HepG2 (cell line): ENCODE measurements around the gene GPX7. TPM values are rescaled to one million over a fixed set of nuclear protein-coding genes. Genes with fewer than 3 reads are reported as not detected.

Experiments used
- ATAC-seq: fragments of 200-7000 bp; cut with Tn5 transposase; 3 replicates; pipeline ENCODE4 v1.9.1; 2020; ENCODE audit warnings: mild to moderate bottlenecking, moderate library complexity
- BruUV-seq: library from RNA; stranded (reverse); fragments of 400-500 nt; replicated peaks from 2 replicates; lab custom pipeline; 2021; lab: Mats Ljungman, UMichigan
- CTCF ChIA-PET: fragments of 300-600 bp; formaldehyde crosslinking; extraction: SDS; loops from one replicate; lab custom pipeline; 2021; ENCODE audit warnings: low total read pairs, inconsistent platforms, low intra/inter-chr PET ratio; lab: Yijun Ruan, JAX
- POLR2A ChIA-PET: fragments of 350-600 bp; sonication (Branson Sonifier 250); formaldehyde crosslinking; loops from one replicate; lab custom pipeline; 2020; ENCODE audit warnings: antibody characterized with exemption, inconsistent platforms; lab: Yijun Ruan, JAX
- DNase-seq: peaks from one replicate; pipeline ENCODE4 v3.0.0-alpha.2; 2015; ENCODE audit warnings: low spot score
- FAIRE-seq: peaks from 3 replicates; lab custom pipeline; 2011; peaks lifted over from hg19 to GRCh38; lab: Jason Lieb, UNC
- H2AFZ ChIP-seq: one replicate; pipeline ENCODE4 v1.6.1; 2011; ENCODE audit warnings: low read length, inconsistent platforms
- H3K27ac ChIP-seq: fragments of 300-600 bp; 3 replicates; pipeline ENCODE4 v1.8.0; 2011; ENCODE audit warnings: mixed run types, mild to moderate bottlenecking, mixed read lengths, low read length, inconsistent platforms; ENCODE audit not compliant: insufficient read depth; ENCODE audit errors: extremely low read length
- H3K27me3 ChIP-seq, 2 experiments: fragments of 200-600 bp in 1 of 2; 2 replicates in 1 of 2; 3 replicates in 1 of 2; pipeline versions ENCODE4 v1.6.0 to v1.8.0; 2011; ENCODE audit warnings: low read length in 2 of 2, mild to moderate bottlenecking in 2 of 2, moderate library complexity in 2 of 2, inconsistent platforms in 1 of 2; ENCODE audit not compliant: insufficient read depth in 2 of 2, control insufficient read depth in 1 of 2
- H3K36me3 ChIP-seq, 2 experiments: fragments of 200-600 bp in 1 of 2; replicated peaks in 1 of 2; 2 replicates in 1 of 2; 3 replicates in 1 of 2; pipeline versions ENCODE4 v1.5.1 to v1.8.0; 2011; ENCODE audit warnings: low read length in 2 of 2, inconsistent platforms in 1 of 2; ENCODE audit not compliant: insufficient read depth in 2 of 2, control insufficient read depth in 1 of 2
- H3K4me1 ChIP-seq: 2 replicates; pipeline ENCODE4 v1.5.1; 2012; ENCODE audit warnings: low read length, inconsistent platforms; ENCODE audit not compliant: insufficient read depth
- H3K4me2 ChIP-seq: 2 replicates; pipeline ENCODE4 v1.6.0; 2011; ENCODE audit warnings: low read depth, low read length, inconsistent platforms
- H3K4me3 ChIP-seq, 3 experiments: fragments of 200-600 bp in 1 of 3; sonication (generic), shearing (Covaris generic) in 1 of 3; replicated peaks in 1 of 3; 2 replicates each; pipeline ENCODE4 v1.5.1; 2011 to 2016; ENCODE audit warnings: low read length in 3 of 3, inconsistent platforms in 2 of 3, low read depth in 2 of 3, mild to moderate bottlenecking in 2 of 3, control low read depth in 1 of 3, mixed read lengths in 1 of 3; ENCODE audit not compliant: insufficient read depth in 1 of 3
- H3K79me2 ChIP-seq: one replicate; pipeline ENCODE4 v1.6.1; 2011; ENCODE audit warnings: low read length, inconsistent platforms; ENCODE audit not compliant: insufficient read depth
- H3K9ac ChIP-seq: 2 replicates; pipeline ENCODE4 v1.6.0; 2011; ENCODE audit warnings: mild to moderate bottlenecking, low read depth, low read length, inconsistent platforms; ENCODE audit not compliant: insufficient read depth
- H3K9me3 ChIP-seq: 2 replicates; pipeline ENCODE4 v1.5.1; 2012; ENCODE audit warnings: mild to moderate bottlenecking, low read length
- H4K20me1 ChIP-seq: 2 replicates; pipeline ENCODE4 v1.6.0; 2011; ENCODE audit warnings: inconsistent platforms, mild to moderate bottlenecking, low read length, moderate library complexity; ENCODE audit not compliant: insufficient read depth
- AFF4 ChIP-seq: sonication (generic); formaldehyde crosslinking; IDR thresholded peaks from 2 replicates; pipeline ENCODE4 v1.4.0; 2020; ENCODE audit warnings: missing genetic modification reagents
- FOXO4 ChIP-seq: sonication (generic); formaldehyde crosslinking; conservative IDR thresholded peaks from 2 replicates; pipeline ENCODE4 v1.8.1; 2023; ENCODE audit warnings: missing genetic modification reagents
- HMG20A ChIP-seq: IDR thresholded peaks from 2 replicates; pipeline ENCODE4 v1.6.1; 2016; ENCODE audit warnings: borderline replicate concordance
- IRF2 ChIP-seq: IDR thresholded peaks from 2 replicates; pipeline ENCODE4 v1.6.1; 2018; ENCODE audit warnings: missing genetic modification reagents, missing compliant biosample characterization
- PHB2 ChIP-seq: fragments of 450-650 bp; IDR thresholded peaks from 2 replicates; pipeline ENCODE4 v1.6.1; 2018; ENCODE audit not compliant: partially characterized antibody
- SOX13 ChIP-seq, 3 experiments: fragments of 450-650 bp in 1 of 3; sonication (generic) in 1 of 3; formaldehyde crosslinking in 1 of 3; IDR thresholded peaks in 2 of 3; conservative IDR thresholded peaks in 1 of 3; 2 replicates each; pipeline versions ENCODE4 v1.5.0 to v1.6.1; 2016 to 2020; ENCODE audit warnings: antibody characterized with exemption in 1 of 3, mild to moderate bottlenecking in 1 of 3, missing compliant biosample characterization in 1 of 3, missing genetic modification reagents in 1 of 3, moderate library complexity in 1 of 3
- SOX6 ChIP-seq, 2 experiments: fragments of 450-650 bp in 1 of 2; sonication (generic) in 1 of 2; formaldehyde crosslinking in 1 of 2; IDR thresholded peaks; 2 replicates each; pipeline versions ENCODE4 v1.4.0 to v1.6.1; 2017 to 2020; ENCODE audit warnings: antibody characterized with exemption in 1 of 2, mild to moderate bottlenecking in 1 of 2, missing genetic modification reagents in 1 of 2
- SP140L ChIP-seq: sonication (generic); formaldehyde crosslinking; IDR thresholded peaks from 2 replicates; pipeline ENCODE4 v1.4.0; 2020; ENCODE audit warnings: missing genetic modification reagents, borderline replicate concordance
- SRSF4 ChIP-seq: fragments of 200-400 bp; formaldehyde crosslinking; IDR thresholded peaks from one replicate; pipeline ENCODE4 v1.6.1; 2018; ENCODE audit warnings: mild to moderate bottlenecking, low read depth, low read length, moderate library complexity; ENCODE audit not compliant: poor library complexity, severe bottlenecking
- TBL1XR1 ChIP-seq: fragments of 150-350 bp; IDR thresholded peaks from 2 replicates; pipeline ENCODE4 v1.6.1; 2014; ENCODE audit warnings: borderline replicate concordance, low read length; ENCODE audit not compliant: partially characterized antibody
- TGIF2 ChIP-seq: IDR thresholded peaks from 2 replicates; pipeline ENCODE4 v1.6.1; 2016; ENCODE audit warnings: control low read depth, missing compliant biosample characterization
- TRIM22 ChIP-seq: fragments of 450-650 bp; IDR thresholded peaks from 2 replicates; pipeline ENCODE4 v1.6.1; 2017
- ZBTB42 ChIP-seq: sonication (generic); formaldehyde crosslinking; IDR thresholded peaks from 2 replicates; pipeline ENCODE4 v1.5.0; 2020; ENCODE audit warnings: mild to moderate bottlenecking, missing genetic modification reagents
- ZNF230 ChIP-seq: sonication (generic); formaldehyde crosslinking; IDR thresholded peaks from 2 replicates; pipeline ENCODE4 v1.4.0; 2020; ENCODE audit warnings: mild to moderate bottlenecking, missing genetic modification reagents
- ZNF251 ChIP-seq: sonication (generic); formaldehyde crosslinking; IDR thresholded peaks from 2 replicates; pipeline ENCODE4 v1.9.0; 2021; ENCODE audit warnings: mild to moderate bottlenecking, missing genetic modification reagents
- ZNF333 ChIP-seq: sonication (generic); formaldehyde crosslinking; IDR thresholded peaks from 2 replicates; pipeline ENCODE4 v1.4.0; 2020; ENCODE audit warnings: mild to moderate bottlenecking, missing genetic modification reagents, borderline replicate concordance
- WGBS: methylation state at CpG from one replicate; pipeline ENCODE4 v1.1.6; 2017; ENCODE audit warnings: low lambda C conversion rate; 5-methylcytosine and 5-hydroxymethylcytosine counted together
- in situ Hi-C: cut with HindIII; loops from 2 replicates; pipeline ENCODE4 v1.10.0; 2017; ENCODE audit warnings: low pct_unique_long_range_greater_than_20kb; ENCODE audit not compliant: extremely low pct_ligation_motif_present
- intact Hi-C: fragments of 100-400 bp; cut with micrococcal nuclease; formaldehyde crosslinking; loops from one replicate; pipeline ENCODE4 v1.10.0; 2022; ENCODE audit not compliant: unreplicated experiment
- polyA plus RNA-seq, 8 experiments: library from polyadenylated mRNA; depleted of rRNA in 3 of 8; stranded (reverse) in 7 of 8; unstranded in 1 of 8; fragments of >200 nt; fragmentation: Illumina TruSeq in 4 of 8; extraction: Trizol in 4 of 8; gene quantifications; 2 replicates each; pipeline versions ENCODE4 v1.2.1 to v1.2.3, GENCODE V29; 2011 to 2016; ENCODE audit warnings: low read depth in 4 of 8, missing spikeins in 1 of 8, mixed read lengths in 1 of 8; ENCODE audit not compliant: insufficient read depth in 1 of 8
- total RNA-seq, 5 experiments: library from RNA; depleted of rRNA; stranded (reverse); fragments of >200 nt; fragmentation: Illumina TruSeq; extraction: Trizol; gene quantifications; 2 replicates each; pipeline ENCODE4 v1.2.3, GENCODE V29; 2016; ENCODE audit warnings: low read depth in 1 of 5

Gene GPX7
- total and polyA plus RNA-seq, 2 of the 13 experiments (the other 11 are each of a cell fraction or from before 2014, with no cell fraction given): 14.1 to 16.2 TPM

GRCh38 chr1:52553362-52554266 lies 48.6 kb upstream of the GPX7 start:
- no TSS peak for BruUV-seq
- WGBS: 2% methylated on average over 13 of the region's 66 CpGs
- Histone ChIP-seq H4K20me1 (peaks cover 33% of the 10 kb centered on the region), H3K4me3 (peak overlapping the region; percentile 90 to 94 (median 93)), H3K4me1 (peaks cover 36% of the 10 kb centered on the region), H3K36me3 (no peaks in the 10 kb centered on the region), H3K4me2 (peak overlapping the region; percentile 78), H3K27me3 (no peaks in the 10 kb centered on the region; a peak in 1 of 5 replicates), H2AFZ (no peak overlapping the region), H3K27ac (peak overlapping the region; percentile 95), H3K9ac (peak overlapping the region; percentile 95), H3K9me3 (no peaks in the 10 kb centered on the region), H3K79me2 (peaks cover 40% of the 10 kb centered on the region)
- in situ Hi-C loops: no loop called here
- FAIRE-seq (no peak), ATAC-seq (peak; percentile 82), DNase-seq (peak; percentile 74)
- intact Hi-C loops: loop anchor here (2.0 to 10.0 kb wide), 3 partner anchors 114 to 591 kb away; partner anchors contain the start of gene SLC1A7
- CTCF ChIA-PET: no interaction called here
- POLR2A ChIA-PET: interaction anchor here (0.6 to 1.7 kb wide), 17 partner anchors 9 to 188 kb away, joined by 3 to 13 read pairs (median 4); partner anchors contain the start of genes CC2D1B, ORC1 and PRPF38A
- TF ChIP-seq AFF4 (no peak), IRF2 (CRISPR knock-in tag) (no peak), SRSF4 (no peak), FOXO4 (CRISPR knock-in tag) (no peak), HMG20A (CRISPR knock-in tag) (no peak), ZNF251 (CRISPR knock-in tag) (no peak), SOX13 (IDR thresholded peaks at IDR 0.05) (no peak), SOX13 (CRISPR knock-in tag; conservative IDR thresholded peaks at IDR 0.05 in 1 of 2, IDR thresholded peaks at IDR 0.05 in 1 of 2) (0 out of 4 replicates have a peak, but pooled peaks of 1 of the 2 experiments have one; percentile 5), SP140L (peak; percentile 47; the same call in 1 of the 2 replicates), ZNF333 (no peak), TRIM22 (no peak), SOX6 (IDR thresholded peaks at IDR 0.05) (no peak), SOX6 (CRISPR knock-in tag; IDR thresholded peaks at IDR 0.05) (no peak), TBL1XR1 (no peak), TGIF2 (CRISPR knock-in tag) (no peak), PHB2 (no peak), ZBTB42 (CRISPR knock-in tag) (no peak), ZNF230 (CRISPR knock-in tag) (0 out of 2 replicates have a peak, but pooled peaks have one; percentile 57)
